Brain microvascular endothelial cell (primary cell): Measurements from ENCODE around the gene PPP1R14C.

Experiments used
- DNase-seq: peaks from one replicate; pipeline ENCODE4 v3.0.0-alpha.2; 2020
- H3K27ac ChIP-seq: fragments of 250-450 bp; sonication (Bioruptor Pico); 2 replicates; pipeline ENCODE4 v1.5.1; 2020; ENCODE audit warnings: mild to moderate bottlenecking, moderate library complexity
- H3K27me3 ChIP-seq: fragments of 250-450 bp; sonication (Bioruptor Pico); replicated peaks from 2 replicates; pipeline ENCODE4 v1.5.1; 2020; ENCODE audit warnings: mild to moderate bottlenecking
- H3K36me3 ChIP-seq: fragments of 250-450 bp; sonication (Bioruptor Pico); replicated peaks from 2 replicates; pipeline ENCODE4 v1.5.1; 2020; ENCODE audit warnings: mild to moderate bottlenecking
- H3K4me3 ChIP-seq: 2 replicates; pipeline ENCODE4 v1.5.1; 2011; ENCODE audit warnings: low read depth, mild to moderate bottlenecking, control low read depth, low read length, moderate library complexity
- CTCF ChIP-seq: IDR thresholded peaks from 2 replicates; pipeline ENCODE4 v1.5.1; 2011; ENCODE audit warnings: low read depth, mild to moderate bottlenecking, moderate library complexity, low read length, control low read depth, inconsistent platforms; ENCODE audit errors: missing control alignments
- in situ Hi-C: cut with HindIII; loops from 2 replicates; pipeline ENCODE4 v1.10.0; 2017; ENCODE audit warnings: low sequenced_read_pairs, low pct_ligation_motif_present

The PPP1R14C gene

DNA sequence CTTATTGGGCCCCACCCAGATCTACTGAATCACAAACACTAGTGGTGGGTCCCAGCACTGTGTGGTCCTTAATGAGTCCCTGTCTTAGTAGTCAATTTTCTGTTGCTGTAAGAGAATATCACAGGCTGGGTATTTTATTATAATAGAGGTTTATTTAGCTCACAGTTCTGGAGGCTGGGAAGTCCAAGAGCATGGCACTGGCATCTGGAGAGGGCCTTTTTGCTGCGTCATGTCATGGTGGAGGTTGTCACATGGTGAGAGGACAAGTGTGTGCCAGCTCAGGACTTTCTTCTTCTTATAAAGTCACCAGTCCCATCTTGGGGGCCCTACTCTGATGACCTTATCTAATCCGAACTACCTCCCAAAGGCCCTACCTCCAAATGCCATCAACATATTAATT, 105.0 kb downstream of the PPP1R14C start:
- in situ Hi-C loops: no loop called here

DNA sequence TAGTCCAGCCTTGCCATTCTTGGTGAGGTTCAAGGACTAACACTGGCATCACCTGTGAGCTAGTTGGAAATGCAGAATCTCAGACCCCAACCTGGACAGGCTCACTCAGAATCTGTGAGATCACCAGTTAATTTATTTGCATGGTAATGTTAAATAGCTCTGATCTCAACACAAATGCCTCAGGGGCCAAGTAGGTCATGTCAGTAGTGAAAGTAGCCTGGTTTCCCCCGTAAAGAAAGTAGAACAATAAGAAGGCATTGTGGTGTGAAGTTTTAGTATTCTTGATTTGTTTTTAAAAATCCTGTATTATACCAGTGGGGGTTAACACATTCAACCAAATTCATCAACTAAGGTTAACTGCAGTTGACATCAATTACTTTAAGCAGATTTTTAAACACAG, 105.5 kb downstream of the PPP1R14C start:
- Histone ChIP-seq H3K27ac (no peak overlapping the region), H3K27me3 (no peaks in the 10 kb centered on the region), H3K4me3 (no peak overlapping the region), H3K36me3 (no peaks in the 10 kb centered on the region)
- no peak for TF ChIP-seq CTCF
- no peak for DNase-seq
- in situ Hi-C loops: no loop called here

More for the DNA sequence above, 105.0 kb downstream of the PPP1R14C start:
- Histone ChIP-seq H3K36me3 (no peaks in the 10 kb centered on the region), H3K27ac (no peak overlapping the region), H3K27me3 (no peaks in the 10 kb centered on the region), H3K4me3 (no peak overlapping the region)
- no peak for DNase-seq
- no peak for TF ChIP-seq CTCF

GRCh38 chr6:150249261-150249660, 106.4 kb downstream of the PPP1R14C start:
- no peak for DNase-seq
- in situ Hi-C loops: no loop called here
- Histone ChIP-seq H3K36me3 (no peaks in the 10 kb centered on the region), H3K4me3 (no peak overlapping the region), H3K27me3 (no peaks in the 10 kb centered on the region), H3K27ac (no peak overlapping the region)
- TF ChIP-seq CTCF: no peak

DNA sequence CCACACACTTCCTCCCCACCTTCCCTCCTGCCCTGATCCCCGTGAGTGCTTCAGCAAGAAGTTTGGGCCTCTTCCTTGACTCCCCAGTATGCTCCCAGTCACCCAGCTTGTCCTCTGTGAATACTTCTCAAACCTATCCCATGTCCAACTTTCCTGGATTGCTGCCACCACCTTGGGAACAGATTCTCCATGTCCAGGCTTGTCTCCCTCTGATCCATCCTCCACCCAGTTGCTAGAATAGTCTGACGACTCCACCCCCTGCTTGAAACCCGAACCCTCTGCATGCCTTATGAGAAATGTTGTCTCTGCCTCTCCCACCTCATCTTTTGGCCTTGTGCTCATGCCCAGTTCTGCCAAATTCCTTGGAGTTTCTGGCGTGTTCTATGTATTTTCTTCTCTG, 108.0 kb downstream of the PPP1R14C start:
- Histone ChIP-seq H3K27ac (no peak overlapping the region), H3K36me3 (no peaks in the 10 kb centered on the region), H3K27me3 (no peaks in the 10 kb centered on the region), H3K4me3 (no peak overlapping the region)
- in situ Hi-C loops: no loop called here
- peak; percentile 41 for DNase-seq
- no peak for TF ChIP-seq CTCF

GRCh38 chr6:150251566-150252186, 108.8 kb downstream of the PPP1R14C start:
- H3K36me3 ChIP-seq: no peaks in the 10 kb centered on the region
- TF ChIP-seq CTCF: no peak
- no peak for DNase-seq
- H3K27me3 ChIP-seq: no peaks in the 10 kb centered on the region
- in situ Hi-C loops: no loop called here
- H3K4me3 ChIP-seq: no peak overlapping the region
- no peak overlapping the region for H3K27ac ChIP-seq
